GM19099 (cell line): Measurements from ENCODE around the gene PKN1.

ENCODE experiments used
- POLR2A ChIP-seq: IDR thresholded peaks from 3 replicates; pipeline ENCODE4 v1.6.1; 2011; ENCODE audit warnings: low read depth; ENCODE audit not compliant: insufficient read length; ENCODE audit errors: extremely low read depth

PKN1 gene

GRCh38 chr19:14414926-14415690, 18.0 kb upstream of the PKN1 start:
- TF ChIP-seq POLR2A = no peak

- no peak for TF ChIP-seq POLR2A
Measured at GRCh38 chr19:14416817-14417231, 16.3 kb upstream of the PKN1 start.

- TF ChIP-seq POLR2A = no peak
Measured at GRCh38 chr19:14418856-14419105, 14.3 kb upstream of the PKN1 start.

GRCh38 chr19:14419106-14419813, 13.8 kb upstream of the PKN1 start, which contains the start of gene DDX39A:
Gene DDX39A (minus strand): TSS chr19:14419341. CDS start chr19:14413220, 6,121 bp downstream.
- peak; percentile 88 for TF ChIP-seq POLR2A

GRCh38 chr19:14425696-14426138, 7.4 kb upstream of the PKN1 start:
- TF ChIP-seq POLR2A = no peak

- no peak for TF ChIP-seq POLR2A
Measured at GRCh38 chr19:14427461-14427860, 5.6 kb upstream of the PKN1 start.

GRCh38 chr19:14428882-14429416, 4.2 kb upstream of the PKN1 start:
- no peak for TF ChIP-seq POLR2A

- TF ChIP-seq POLR2A = no peak
Measured at GRCh38 chr19:14430712-14431111, 2.4 kb upstream of the PKN1 start.

GRCh38 chr19:14433554-14434501, 722 bp downstream of the PKN1 start:
- TF ChIP-seq POLR2A = no peak

- no peak for TF ChIP-seq POLR2A
Measured at GRCh38 chr19:14434543-14435319, 1.6 kb downstream of the PKN1 start.

GRCh38 chr19:14435320-14436050, 2.4 kb downstream of the PKN1 start:
- TF ChIP-seq POLR2A = no peak

GRCh38 chr19:14437578-14438140, 4.6 kb downstream of the PKN1 start:
- no peak for TF ChIP-seq POLR2A

- TF ChIP-seq POLR2A = no peak
Measured at GRCh38 chr19:14439014-14439413, 5.9 kb downstream of the PKN1 start.
